CD1c-positive myeloid dendritic cell (primary cell): ENCODE measurements around the gene B4GALT3.

ENCODE experiments used
- DNase-seq: peaks from one replicate; pipeline ENCODE4 v3.0.0-alpha.2; 2016; ENCODE audit errors: extremely low spot score

The B4GALT3 gene

DNA sequence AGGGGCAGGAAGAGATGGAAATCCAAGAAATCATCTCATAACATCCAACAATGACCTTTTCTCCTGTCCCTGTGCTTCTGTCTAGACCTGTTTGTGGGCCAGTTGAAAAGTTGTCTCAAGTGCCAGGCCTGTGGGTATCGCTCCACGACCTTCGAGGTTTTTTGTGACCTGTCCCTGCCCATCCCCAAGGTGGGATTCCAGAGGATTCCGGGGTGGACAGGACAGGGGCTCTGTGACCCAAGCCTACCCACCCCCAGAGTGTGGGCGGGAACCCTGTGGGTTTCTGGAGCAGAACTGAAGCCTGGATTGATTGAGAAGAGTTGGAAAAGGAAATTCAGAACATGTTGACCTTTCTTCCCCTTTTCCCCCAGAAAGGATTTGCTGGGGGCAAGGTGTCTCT lies 13.5 kb downstream of the B4GALT3 start:
- no peak for DNase-seq

DNA sequence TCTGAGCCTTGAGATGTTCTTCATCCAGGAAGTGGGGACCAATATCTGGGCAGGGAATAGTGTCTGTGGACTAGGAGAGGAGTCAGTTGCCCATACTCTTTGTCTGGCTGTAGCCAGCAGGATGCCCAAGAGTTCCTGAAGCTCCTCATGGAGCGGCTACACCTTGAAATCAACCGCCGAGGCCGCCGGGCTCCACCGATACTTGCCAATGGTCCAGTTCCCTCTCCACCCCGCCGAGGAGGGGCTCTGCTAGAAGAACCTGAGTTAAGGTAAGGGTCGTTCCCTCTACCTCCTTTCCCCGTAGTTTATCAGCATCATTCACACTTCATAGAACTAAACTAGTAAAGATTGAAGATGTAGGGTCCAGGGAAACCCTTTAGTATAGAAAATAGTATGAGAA lies 14.5 kb downstream of the B4GALT3 start:
- no peak for DNase-seq

DNA sequence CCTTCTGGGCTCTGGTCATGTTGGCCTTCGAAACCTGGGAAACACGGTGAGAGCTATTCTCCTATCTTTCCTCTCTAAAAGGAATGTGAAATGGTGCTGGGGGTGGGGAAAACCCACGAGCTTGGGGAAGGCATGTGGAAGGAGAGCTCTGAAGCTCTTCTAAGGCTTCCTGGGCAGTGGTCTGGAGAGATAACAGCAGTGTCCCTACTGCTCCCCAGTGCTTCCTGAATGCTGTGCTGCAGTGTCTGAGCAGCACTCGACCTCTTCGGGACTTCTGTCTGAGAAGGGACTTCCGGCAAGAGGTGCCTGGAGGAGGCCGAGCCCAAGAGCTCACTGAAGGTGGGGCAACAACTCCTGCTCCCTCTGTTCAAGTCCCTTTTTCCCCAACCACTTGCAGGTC lies 15.3 kb downstream of the B4GALT3 start:
- DNase-seq: no peak

DNA sequence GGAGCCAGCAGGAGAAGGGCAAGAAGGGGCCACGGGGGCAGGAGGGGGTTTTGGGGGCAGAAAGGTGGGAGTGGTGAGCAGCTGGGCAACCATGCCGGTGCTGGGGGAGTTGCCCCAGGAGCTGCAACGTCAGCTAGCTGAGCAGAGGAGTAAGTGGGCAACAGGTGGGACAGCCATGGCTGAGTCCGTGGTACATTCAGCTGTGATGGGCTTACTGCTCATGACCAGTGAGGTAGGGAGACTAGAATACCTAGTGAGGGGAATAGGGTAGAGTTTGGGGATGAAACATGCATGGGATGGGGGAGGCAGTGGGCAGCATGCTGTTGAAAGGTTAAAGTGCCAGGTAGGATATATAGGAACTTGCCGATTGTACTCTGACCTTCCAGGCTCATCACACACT lies 15.7 kb downstream of the B4GALT3 start:
- DNase-seq: no peak

DNA sequence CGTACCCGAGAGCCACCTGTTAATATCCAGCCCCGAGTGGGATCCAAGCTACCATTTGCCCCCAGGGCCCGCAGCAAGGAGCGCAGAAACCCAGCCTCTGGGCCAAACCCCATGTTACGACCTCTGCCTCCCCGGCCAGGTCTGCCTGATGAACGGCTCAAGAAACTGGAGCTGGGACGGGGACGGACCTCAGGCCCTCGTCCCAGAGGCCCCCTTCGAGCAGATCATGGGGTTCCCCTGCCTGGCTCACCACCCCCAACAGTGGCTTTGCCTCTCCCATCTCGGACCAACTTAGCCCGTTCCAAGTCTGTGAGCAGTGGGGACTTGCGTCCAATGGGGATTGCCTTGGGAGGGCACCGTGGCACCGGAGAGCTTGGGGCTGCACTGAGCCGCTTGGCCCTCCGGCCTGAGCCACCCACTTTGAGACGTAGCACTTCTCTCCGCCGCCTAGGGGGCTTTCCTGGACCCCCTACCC lies 16.6 kb downstream of the B4GALT3 start:
- no peak for DNase-seq

DNA sequence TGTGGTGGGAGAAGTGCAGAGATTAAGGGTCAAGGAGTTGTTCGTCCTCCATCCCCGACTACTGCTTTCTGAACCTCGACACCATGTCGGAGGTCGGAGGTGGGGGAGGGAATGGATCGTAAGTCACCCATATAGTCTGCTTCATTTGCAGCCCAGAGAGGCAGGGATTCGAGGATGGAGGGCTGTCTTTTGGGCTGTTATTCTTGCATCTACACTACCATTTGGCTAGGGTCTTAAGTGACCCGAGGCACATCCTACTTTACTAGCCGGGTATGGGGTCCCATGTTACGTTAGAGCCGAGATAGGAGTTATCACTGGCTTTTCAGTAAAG lies 17.4 kb downstream of the B4GALT3 start:
- DNase-seq: no peak

DNA sequence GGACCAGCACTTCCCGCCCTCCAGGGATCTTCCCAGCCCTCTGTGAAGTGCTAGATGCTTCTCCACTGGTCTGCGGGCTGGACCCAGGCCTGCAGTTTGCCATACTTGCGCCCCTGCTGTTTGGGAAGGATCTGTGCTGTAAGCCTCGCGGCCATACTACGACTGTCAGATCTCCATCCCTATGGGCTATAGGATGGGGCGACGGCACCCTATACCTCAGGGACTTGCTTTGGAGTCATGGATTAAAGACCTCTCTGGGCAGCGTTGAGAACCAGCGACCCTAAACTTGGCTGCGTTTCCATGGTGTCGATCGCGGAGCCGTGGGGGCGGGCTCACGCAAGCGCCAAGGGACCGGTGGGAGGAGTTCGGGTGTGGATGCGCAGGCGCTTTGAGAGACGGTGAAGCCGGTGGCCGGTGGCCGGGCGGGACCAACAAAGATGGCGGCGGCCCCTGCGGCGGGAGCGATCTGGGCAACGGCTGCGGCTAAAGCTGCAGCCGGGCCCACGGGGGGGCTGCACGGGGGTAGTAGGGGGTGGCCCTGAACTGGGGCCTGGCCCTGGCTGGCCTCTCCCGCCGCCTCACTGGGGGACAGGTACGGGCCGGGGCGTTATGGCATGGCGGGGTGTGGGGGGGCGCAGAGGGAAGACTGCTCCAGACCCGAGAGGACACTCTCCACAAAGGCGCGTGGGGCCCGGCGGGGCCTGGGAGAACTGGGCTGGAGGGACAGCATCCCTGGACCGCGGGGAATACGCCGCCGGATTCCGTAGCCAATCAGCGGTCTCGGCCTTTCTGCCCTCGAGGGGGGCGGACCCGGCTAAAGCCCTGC lies 18.0 kb downstream of the B4GALT3 start, which contains the start of gene USP21:
TSS of gene USP21 (plus strand) at position 414 of the 826 bp plus-strand sequence. CDS start 1,141 bp downstream, outside the sequence.
- peak; percentile 96 for DNase-seq

DNA sequence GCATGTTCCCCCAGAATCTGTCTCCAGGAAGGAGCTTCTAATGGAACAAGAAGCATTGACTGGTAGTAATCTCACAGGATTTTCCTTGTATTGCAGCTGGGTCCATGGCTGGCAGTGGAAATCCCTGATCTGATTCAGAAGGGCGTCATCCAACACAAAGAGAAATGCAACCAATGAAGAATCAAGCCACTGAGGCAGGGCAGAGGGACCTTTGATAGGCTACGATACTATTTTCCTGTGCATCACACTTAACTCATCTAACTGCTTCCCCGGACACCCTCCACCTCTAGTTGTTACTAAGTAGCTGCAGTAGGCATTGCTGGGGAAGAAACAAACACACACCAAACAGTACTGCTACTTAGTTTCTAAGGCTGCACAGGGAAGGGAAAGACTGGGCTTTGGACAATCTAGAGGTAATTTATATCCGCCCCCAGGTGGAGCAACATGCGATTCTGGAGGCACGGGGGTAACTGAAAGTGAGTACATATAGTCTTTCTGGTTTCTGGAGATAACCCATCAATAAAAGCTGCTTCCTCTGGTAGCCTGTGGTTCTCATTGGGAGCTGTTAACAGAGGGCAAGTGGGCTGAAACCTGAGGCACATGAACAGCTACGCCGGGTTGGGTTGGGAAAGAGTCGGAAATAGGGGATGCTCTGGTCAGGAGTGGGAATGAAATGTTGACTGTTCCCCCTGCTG lies 18.8 kb downstream of the B4GALT3 start:
- no peak for DNase-seq

DNA sequence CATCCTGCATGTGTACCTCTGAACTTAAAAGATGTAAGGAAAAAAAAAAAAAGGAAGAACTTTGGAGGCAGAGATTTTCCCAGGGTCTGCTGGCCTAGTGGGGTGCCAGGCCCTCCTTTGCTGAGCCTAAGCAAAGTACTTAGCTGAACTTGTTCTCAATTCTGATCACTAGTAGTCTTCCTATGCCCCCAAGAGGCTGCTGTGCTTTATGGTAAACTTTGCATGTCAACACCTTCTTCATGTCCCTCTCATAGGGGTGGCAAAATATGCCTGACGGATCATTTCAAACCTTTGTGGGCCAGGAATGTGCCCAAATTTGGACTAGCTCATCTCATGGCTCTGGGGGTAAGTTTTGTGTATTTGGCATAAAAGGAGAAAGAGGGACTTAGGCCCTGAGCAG lies 19.4 kb downstream of the B4GALT3 start:
- DNase-seq: no peak

DNA sequence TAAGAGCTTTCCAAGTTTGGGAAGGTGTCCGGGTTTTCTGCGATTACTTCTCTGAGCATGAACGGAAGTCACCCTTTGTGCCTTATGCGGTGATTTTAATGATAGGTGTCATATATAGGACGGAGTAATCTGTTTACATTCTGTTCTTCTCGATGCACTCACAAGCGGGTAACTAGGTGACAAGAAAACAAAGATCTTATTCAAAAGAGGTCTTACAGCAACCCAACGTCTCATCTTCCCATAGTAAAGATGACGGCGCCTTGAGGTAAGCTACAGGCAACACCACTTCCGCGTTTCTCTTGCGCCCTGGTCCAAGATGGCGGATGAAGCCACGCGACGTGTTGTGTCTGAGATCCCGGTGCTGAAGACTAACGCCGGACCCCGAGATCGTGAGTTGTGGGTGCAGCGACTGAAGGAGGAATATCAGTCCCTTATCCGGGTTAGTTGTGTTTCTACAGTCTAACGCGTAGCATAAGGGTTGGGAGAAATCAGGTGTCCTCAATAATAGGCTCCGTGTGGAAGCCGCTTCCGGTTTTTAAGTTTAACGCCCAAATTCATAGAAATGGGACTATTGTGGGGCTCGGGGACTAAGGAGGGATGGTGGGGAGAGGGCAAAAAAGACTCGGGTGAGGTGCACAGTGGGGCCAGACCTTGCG lies 23.5 kb downstream of the B4GALT3 start, which contains the start of gene UFC1:
TSS of gene UFC1 (plus strand) at position 297 of the 656 bp plus-strand sequence. CDS start at position 317, 20 bp downstream.
- peak; percentile 90 for DNase-seq

DNA sequence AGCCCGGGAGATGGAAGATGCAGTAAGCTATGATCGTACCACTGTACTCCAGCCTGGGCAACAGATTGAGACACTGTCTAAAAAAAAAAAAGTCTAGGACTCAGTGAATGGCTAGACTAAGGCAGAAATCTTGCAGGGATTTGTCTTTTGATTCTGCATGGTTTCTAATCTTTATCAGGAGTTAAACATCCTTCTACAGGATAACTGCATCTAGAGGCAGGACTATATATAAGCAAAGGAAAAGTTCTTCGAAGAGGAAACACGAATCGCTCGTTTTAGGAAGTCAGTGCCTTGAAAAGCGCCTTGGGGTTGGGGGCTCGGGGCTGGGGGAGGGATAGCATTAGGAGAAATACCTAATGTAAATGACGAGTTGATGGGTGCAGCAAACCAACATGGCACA lies 24.1 kb downstream of the B4GALT3 start:
- DNase-seq: no peak

DNA sequence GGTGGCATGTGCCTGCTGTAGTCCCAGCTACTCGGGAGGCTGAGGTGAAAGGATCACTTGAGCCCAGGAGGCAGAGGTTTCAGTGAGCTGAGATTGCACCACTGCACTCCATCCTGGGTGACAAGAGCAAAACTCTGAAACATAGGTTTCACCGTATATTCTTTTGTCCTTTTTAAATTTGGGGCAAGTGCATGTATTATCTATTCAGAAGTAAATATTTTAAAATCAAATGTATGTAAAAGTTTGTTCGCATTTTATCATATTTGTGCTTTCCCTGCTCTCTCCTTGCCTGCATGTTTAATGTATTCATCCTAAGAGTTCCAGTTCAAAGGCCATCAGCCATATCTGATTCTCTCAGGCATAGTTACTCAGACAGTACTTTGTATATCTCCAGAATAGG lies 31.5 kb downstream of the B4GALT3 start:
- DNase-seq: no peak

DNA sequence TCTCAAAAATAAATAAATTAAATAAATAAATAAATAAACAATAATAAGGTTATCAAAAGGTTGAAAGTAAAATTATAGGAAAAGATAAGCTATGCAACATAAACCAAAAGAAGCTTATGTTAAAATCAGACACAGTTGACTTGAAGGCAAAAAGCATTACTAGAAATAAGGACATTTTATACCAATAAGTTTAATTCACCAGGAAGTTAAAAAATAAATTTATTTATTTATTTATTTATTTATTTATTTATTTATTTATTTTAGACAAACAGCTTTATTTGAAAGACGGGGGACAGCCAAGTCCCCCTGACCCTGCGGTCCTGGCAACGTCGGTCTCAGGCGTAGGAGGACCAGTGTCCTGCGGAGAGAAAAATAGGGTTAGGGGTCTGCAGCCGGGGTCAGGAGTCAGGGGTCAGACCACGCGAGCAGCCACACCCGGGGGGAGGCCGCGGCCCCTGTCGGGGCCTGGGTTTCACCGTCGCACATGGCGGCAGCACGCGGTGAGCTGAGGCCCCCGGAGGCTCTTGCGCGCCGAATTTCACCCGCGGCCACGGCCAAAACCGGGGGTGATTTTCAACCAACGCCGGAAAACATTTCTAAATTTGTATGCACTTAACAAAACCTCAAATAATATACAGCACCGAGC lies 36.4 kb downstream of the B4GALT3 start:
- no peak for DNase-seq

DNA sequence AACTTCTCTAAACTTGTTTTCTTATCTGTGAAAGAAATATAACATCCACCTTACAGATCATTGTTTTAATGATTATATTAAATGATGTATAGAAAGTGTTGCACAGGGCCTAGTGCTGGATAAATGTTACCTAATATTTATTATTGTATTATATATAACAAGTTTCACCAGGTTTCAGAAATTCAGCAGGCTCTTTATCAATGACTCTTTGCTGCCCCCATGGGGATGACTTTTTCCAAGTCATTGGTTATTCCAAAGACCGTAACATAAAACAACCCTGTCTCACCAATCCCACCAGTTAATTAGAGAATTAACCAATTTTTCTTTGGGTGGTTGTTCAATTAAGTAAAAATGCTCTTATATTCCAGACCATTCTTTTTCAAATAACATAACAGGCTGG lies 37.5 kb downstream of the B4GALT3 start:
- peak; percentile 70 for DNase-seq

DNA sequence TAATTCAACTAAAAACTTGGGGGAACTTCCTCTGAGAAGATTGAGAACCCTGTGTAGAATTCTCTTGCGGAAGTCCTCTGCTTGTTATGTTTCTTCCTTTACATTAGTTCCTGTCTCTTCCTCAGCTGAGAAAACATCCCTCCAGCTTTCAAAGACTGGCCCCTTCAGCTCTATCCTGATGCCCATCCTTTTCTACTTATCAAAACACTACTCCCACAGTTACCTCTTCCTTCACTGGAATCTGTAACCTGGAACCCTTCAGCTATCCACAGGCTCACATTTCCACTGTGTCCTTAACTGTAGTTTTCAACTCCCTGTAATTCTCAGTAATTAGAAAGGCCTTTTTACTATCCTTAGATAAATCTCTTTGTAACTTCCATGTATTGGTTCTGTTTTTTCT lies 38.9 kb downstream of the B4GALT3 start:
- DNase-seq: no peak

DNA sequence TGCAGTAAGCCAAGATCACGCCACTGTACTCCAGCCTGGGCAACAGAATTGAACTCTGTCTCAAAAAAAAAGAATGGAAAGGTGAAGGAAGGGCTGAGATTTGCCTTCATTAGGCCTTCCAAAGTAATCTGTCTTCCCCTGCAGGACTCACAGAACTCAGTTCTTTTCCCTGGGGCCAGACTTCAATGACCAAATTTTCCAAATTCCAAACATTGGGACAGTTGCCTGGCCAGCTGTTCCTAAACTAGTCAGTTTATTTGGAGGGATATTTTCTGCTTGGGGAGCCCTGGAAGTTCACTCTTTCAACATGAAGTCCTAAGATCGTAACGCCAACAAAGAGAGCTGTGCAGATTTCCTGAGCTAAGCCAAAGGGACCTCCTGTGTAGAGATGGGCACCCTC lies 39.4 kb downstream of the B4GALT3 start:
- DNase-seq: no peak

DNA sequence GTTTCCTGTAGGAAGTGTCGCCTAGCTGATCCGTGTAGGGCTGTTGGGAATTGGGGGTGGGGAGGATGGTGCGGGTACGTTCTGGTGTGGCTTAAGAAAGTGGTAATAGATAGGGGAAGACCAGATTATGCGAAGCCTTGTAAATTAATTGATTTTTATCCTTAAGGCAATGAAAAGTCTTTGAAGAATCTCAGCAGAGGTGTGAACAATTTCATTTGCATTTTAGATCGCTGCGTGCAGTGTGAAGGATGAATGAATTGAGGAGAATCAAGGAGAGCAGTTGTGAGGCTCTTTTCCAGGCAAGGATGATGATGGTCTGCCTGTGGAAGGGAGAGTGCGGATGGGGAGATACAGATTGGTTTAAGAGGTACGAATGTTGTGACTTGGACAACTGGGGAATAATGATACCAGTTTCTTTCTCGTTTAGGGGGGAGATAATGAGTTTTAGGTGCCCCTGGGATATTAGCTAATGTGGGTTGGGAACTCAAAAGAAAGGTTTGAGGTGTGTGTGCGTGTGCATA lies 44.0 kb downstream of the B4GALT3 start:
- no peak for DNase-seq

DNA sequence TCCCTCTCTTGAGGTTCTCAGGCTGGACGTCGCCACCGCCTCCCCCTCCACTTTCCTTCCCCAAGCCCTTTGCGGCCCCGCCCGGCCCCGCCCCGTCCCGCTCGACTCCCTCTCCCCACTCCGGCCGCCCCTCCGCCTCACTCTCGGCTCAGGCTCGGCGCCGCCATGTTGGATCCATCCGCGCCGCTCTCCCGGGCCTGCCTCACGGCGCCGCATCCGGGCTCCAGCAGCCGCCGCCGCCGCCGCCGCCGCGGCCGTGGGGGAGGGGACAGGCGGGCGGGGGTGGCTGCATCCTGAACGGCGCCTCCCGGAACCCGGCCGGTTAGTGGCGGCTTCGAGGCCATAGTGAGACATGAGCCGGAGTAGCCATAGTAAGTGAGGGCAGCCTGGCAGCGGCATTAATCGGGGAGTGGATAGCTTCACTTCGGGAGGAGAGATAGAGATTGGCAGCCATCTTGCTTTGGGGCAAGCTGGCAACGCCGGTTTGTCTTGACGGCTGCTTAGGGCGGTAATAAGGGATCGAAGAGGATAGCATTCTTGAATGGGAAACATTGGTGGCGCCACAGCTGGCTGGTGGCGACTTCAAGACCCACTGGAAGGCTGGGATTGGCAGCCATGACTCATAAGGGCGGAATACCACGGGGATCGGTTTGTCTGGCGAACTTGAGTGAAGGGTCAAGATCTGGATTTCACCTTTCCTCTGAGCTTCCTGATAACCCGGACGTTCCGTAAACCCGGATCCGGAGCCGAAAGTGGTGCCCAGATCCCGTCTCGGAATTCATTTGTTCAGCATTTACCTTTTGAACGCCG lies 44.7 kb downstream of the B4GALT3 start, which contains the start of gene DEDD:
TSS of gene DEDD (minus strand) at position 258 of the 810 bp plus-strand sequence. CDS start 8,205 bp downstream, outside the sequence.
- peak; percentile 95 for DNase-seq

DNA sequence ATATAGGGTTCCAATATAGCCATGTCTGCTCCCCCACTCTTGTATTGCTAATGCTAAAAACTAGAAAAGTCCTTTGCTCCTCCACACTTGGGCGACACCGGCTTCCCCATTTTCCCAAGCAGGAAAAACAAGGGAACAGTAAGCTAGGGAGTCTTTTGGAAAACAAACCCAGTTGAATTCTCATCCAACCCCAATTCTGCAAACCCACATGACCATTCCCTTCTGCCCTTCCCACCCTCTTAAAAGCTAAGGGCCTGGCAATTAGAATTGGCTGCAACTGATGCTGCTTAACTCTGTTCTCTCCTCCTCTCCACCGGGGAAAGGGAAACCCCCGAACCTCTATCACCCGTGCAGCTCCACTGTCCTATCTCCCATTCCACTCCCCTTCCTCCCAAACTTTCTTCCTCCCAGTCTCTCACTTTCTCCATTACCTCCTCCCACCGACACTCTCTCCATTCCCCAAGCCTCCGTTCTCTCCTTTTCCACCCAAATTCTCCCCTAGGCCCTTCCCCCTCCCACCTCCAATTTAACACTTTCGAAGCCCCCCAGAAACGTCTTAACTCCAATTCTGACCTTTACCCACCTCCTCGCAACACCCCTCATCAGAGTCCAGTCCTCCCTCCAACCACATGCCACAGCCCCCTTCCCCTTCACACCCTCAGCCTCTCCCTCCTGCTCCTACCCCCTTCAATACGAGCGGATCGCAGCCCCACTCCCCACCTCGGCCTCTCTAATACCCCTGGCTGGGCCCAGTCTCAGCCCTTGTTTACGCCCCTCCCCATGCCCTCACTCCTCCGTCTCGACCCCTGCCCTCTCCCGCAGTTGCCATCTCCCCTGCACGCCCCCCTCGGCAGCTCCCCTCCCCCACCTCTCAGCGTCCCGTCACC lies 45.5 kb downstream of the B4GALT3 start:
- no peak for DNase-seq

DNA sequence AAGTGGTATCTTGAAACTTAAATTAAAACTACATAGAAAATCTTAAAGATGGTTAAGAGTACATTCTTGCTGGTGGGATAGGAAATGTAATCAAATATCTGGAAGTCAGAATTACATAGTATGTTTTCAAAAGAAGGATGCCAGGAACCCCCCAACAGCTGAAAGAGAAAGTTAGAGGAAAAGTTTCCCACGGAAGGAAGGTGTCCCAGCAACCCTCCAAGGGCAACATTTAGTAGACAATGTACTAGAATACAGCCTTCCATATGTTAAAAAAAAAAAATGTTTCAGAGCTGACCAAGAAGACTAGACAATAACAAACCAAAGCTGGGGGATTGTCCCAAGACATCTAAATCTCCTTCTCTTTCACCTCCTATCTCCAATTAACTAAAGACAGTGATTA lies 47.0 kb downstream of the B4GALT3 start:
- DNase-seq: no peak
